ENCODE results near the gene MIOS. TPM values are rescaled to one million over a fixed set of nuclear protein-coding genes. Genes with fewer than 3 reads are reported as not detected.

MIOS gene
- polyA plus RNA-seq (2013, experiment 1 of 2): 31.2 TPM
- polyA plus RNA-seq (2013, experiment 2 of 2): 32.1 TPM

DNA sequence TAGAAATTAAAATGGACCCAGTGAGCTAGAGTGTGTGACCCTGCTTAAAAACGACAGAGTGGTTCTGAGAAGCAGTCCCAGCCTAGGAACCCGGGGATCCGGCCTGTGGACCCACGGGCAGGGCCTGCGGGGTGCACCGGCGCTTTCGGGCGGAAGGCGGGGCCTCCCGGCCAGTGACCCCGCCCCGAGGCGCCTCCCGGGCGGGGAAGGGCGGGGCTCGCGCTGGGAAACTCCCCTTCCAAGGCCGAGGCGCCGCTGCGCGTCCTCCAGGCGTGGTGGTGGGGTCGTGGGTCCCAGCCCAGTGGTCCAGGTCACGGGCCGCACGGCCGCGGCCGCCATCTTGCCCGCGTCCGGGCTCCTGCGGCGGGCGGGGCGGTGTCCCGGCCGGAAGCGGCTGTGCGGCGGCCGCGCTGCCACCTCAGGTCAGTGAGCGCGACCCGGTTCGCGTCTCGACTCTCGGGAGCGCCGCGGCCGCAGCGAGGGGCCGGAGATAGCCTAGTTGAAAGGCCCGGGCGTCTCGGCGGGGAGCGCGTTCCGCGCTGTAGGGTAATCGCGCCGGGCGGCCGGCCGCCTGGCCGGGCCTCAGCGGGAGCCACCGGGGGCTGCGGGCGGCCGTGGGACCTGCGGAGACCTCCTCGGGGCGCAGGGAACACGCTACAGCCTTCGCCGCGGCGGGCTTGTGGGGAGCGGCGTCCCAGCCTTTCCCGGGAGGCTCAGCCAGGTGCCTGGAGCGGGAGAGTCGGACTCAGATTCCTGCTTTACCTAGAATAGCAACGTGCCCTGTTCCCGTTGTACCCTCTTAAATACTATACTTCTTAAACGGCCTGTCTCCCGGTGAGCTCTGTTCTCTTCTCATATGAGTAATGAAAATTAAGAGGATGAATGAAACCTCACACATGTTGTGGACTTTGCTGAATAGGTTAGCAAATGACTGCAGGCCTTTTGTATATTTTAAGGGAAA is at the start of gene MIOS:
TSS of gene MIOS (plus strand) at position 234 of the 961 bp plus-strand sequence. CDS start 5,592 bp downstream, outside the sequence.
- Histone ChIP-seq H3K27ac (ENCODE audit: low read depth, low read length) (peak within 1 kb of the TSS; percentile 83), H3K36me3 (ENCODE audit: insufficient read depth, low read length) (peaks cover 20% of the 10 kb centered on the region), H3K9ac (ENCODE audit: low read depth, low read length) (peak within 1 kb of the TSS; percentile 96), H3K4me1 (ENCODE audit: insufficient read depth, low read length) (peaks cover 28% of the 10 kb centered on the region), H3K9me3 (ENCODE audit: insufficient read depth, low read depth, low read length) (peaks cover 5% of the 10 kb centered on the region; the same call in 1 of the 2 replicates), H3K27me3 (ENCODE audit: insufficient read depth, low read length) (no peaks in the 10 kb centered on the region), H3K4me3 (ENCODE audit: low read length) (peak within 1 kb of the TSS; percentile 98)
- under 1% methylated on average over 96 of the region's 96 CpGs for WGBS

DNA sequence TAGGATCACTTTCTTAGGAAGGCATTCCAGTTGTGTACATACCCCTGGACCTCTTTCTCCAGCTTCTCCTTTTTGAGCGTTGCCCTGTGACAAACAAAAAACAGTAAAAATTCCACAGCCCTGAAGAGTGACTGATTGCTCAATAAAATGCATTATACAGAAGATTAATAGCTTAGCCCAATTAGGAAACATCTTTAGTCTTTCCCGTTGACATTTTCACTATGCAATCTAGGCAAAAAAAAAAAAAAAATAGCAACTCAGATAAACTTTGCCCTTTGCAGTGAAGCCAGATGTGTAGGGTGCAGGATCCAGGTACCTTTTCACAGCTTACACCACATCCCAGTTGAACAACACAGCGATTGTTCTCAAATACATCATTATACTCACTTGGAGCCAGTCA is 48.9 kb upstream of the MIOS start:
- WGBS: 97% methylated on average over 3 of the region's 3 CpGs
- H3K27ac ChIP-seq (ENCODE audit: low read depth, low read length): no peak overlapping the region
- H3K9ac ChIP-seq (ENCODE audit: low read depth, low read length): no peak overlapping the region
- H3K36me3 ChIP-seq (ENCODE audit: insufficient read depth, low read length): no peaks in the 10 kb centered on the region
- no peaks in the 10 kb centered on the region for H3K27me3 ChIP-seq (ENCODE audit: insufficient read depth, low read length)
- no peak overlapping the region for H3K4me3 ChIP-seq (ENCODE audit: low read length)
- no peaks in the 10 kb centered on the region for H3K4me1 ChIP-seq (ENCODE audit: insufficient read depth, low read length)
- H3K9me3 ChIP-seq (ENCODE audit: insufficient read depth, low read depth, low read length): no peaks in the 10 kb centered on the region

DNA sequence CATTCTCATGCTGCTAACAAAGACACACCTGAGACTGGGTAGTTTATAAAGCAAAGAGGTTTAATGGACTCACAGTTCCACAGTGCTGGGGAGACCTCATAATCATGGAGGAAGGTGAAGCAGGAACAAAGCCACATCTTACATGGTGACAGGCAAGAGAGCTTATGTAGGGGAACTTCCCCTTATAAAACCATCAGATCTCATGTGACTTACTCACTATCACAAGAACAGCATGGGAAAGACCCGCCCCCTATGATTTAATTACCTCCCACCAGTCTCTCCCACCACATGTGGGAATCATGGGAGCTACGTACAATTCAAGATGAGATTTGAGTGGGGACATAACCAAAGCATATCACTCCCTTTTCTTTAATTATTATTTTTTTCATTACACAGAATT is 47.6 kb upstream of the MIOS start:
- Histone ChIP-seq H3K9ac (ENCODE audit: low read depth, low read length) (no peak overlapping the region), H3K27me3 (ENCODE audit: insufficient read depth, low read length) (no peaks in the 10 kb centered on the region), H3K4me1 (ENCODE audit: insufficient read depth, low read length) (no peaks in the 10 kb centered on the region), H3K36me3 (ENCODE audit: insufficient read depth, low read length) (no peaks in the 10 kb centered on the region), H3K4me3 (ENCODE audit: low read length) (no peak overlapping the region), H3K27ac (ENCODE audit: low read depth, low read length) (no peak overlapping the region), H3K9me3 (ENCODE audit: insufficient read depth, low read depth, low read length) (no peaks in the 10 kb centered on the region)
- 96% methylated on average over 2 of the region's 2 CpGs for WGBS

DNA sequence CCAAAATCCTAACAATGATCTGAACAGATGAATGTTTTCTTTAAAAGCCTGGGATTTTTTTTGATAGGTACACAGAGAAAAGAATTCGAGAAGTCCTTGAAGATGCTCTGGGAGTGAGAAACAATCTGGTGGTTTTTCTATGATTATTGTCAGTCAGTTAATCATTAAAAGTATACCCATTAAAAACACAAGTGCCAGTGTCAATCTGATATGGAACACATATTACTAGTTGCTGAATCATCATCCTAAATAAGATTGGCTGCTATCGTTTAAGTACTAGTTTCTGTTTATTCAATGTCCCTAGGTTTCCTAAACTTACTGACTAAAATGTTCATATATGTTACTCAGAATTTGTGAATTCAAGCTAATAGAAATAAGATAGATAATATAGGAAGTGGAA is 47.2 kb upstream of the MIOS start:
- Histone ChIP-seq H3K27me3 (ENCODE audit: insufficient read depth, low read length) (no peaks in the 10 kb centered on the region), H3K4me3 (ENCODE audit: low read length) (no peak overlapping the region), H3K27ac (ENCODE audit: low read depth, low read length) (no peak overlapping the region), H3K36me3 (ENCODE audit: insufficient read depth, low read length) (no peaks in the 10 kb centered on the region), H3K4me1 (ENCODE audit: insufficient read depth, low read length) (no peaks in the 10 kb centered on the region), H3K9ac (ENCODE audit: low read depth, low read length) (no peak overlapping the region), H3K9me3 (ENCODE audit: insufficient read depth, low read depth, low read length) (no peaks in the 10 kb centered on the region)
- 85% methylated on average over 2 of the region's 2 CpGs for WGBS

DNA sequence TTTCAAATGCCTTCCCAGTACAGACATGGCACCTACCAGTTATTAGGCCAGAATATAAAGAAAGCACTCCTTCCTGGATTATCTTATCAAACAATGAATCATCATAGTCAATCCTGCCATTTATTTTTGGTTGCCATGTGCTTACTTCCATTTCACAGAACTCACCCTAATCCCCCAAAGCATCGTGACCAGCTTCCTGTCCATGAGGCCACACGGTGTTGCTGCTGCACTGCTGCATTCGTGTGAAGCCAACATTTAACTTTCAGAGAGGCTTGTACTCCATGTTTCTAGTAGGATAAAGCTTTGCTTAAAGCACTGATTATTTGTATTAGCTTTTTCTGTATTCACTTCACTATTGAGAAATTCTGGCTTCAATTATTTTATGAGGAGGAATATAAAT is 45.4 kb upstream of the MIOS start:
- Histone ChIP-seq H3K4me1 (ENCODE audit: insufficient read depth, low read length) (no peaks in the 10 kb centered on the region), H3K36me3 (ENCODE audit: insufficient read depth, low read length) (no peaks in the 10 kb centered on the region), H3K4me3 (ENCODE audit: low read length) (no peak overlapping the region), H3K9ac (ENCODE audit: low read depth, low read length) (no peak overlapping the region), H3K27me3 (ENCODE audit: insufficient read depth, low read length) (no peaks in the 10 kb centered on the region), H3K27ac (ENCODE audit: low read depth, low read length) (no peak overlapping the region), H3K9me3 (ENCODE audit: insufficient read depth, low read depth, low read length) (no peaks in the 10 kb centered on the region)
- 95% methylated on average over 3 of the region's 3 CpGs for WGBS

DNA sequence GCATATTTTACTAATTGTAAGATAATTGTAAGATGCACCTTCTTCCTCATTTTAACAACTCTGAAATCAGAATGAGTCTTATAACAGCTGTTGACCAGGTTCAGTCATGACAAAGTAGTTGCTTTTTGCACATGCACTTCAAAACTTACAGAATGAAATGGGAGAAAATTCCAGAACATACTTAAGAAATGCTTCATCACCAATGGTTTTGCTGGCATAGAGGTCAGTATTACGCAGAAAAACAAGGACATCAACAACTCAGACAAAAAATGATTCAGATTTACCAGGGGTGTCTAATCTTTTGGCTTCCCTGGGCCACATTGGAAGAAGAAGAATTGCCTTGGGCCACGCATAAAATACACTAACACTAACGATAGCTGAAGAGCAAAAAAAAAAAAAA is 44.3 kb upstream of the MIOS start:
- Histone ChIP-seq H3K36me3 (ENCODE audit: insufficient read depth, low read length) (no peaks in the 10 kb centered on the region), H3K27ac (ENCODE audit: low read depth, low read length) (no peak overlapping the region), H3K4me3 (ENCODE audit: low read length) (no peak overlapping the region), H3K9me3 (ENCODE audit: insufficient read depth, low read depth, low read length) (no peaks in the 10 kb centered on the region), H3K9ac (ENCODE audit: low read depth, low read length) (no peak overlapping the region), H3K27me3 (ENCODE audit: insufficient read depth, low read length) (no peaks in the 10 kb centered on the region), H3K4me1 (ENCODE audit: insufficient read depth, low read length) (no peaks in the 10 kb centered on the region)
- whole genome bisulfite sequencing: 100% methylated on average over 2 of the region's 3 CpGs

DNA sequence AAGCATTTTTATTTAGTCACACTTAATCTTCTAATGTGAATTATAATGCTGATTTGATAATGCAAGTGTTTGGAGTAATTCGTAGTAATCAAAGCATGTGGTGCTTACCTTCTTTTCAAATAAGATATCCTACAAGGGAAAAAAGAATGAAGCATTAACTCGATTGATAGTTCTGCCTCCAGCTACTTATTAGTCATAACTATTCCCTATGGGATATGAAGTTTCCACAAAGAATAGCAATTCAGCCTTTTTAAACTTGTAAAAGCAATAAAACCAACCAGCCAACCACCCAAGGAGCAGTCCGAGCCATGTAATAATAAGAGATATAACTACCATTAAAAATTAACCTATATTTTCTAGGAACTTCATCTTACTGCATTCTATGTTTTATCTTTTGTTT is 42.6 kb upstream of the MIOS start:
- no peaks in the 10 kb centered on the region for H3K36me3 ChIP-seq (ENCODE audit: insufficient read depth, low read length)
- H3K9ac ChIP-seq (ENCODE audit: low read depth, low read length): no peak overlapping the region
- 83% methylated on average over 1 of the region's 3 CpGs for WGBS
- H3K9me3 ChIP-seq (ENCODE audit: insufficient read depth, low read depth, low read length): no peaks in the 10 kb centered on the region
- H3K27ac ChIP-seq (ENCODE audit: low read depth, low read length): no peak overlapping the region
- no peak overlapping the region for H3K4me3 ChIP-seq (ENCODE audit: low read length)
- H3K27me3 ChIP-seq (ENCODE audit: insufficient read depth, low read length): no peaks in the 10 kb centered on the region
- H3K4me1 ChIP-seq (ENCODE audit: insufficient read depth, low read length): no peaks in the 10 kb centered on the region

DNA sequence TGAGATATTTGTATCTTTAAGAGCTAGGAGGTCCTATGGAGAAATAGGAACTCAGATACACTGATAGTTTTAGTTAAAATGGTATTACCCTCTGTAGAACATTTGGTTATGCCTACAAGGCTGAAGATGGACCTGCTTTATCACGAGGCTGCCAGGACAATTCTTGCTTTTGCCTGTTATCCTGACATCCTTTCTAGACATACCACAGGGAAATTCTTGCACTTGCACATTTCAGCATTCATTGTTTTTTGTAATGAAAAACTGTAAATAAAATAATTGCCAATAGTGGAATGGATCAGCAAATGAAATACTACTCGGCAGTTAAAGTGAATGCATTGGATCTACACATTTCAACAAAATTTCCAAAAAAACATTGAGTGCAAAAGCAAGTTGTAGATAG is 40.7 kb upstream of the MIOS start:
- Histone ChIP-seq H3K27me3 (ENCODE audit: insufficient read depth, low read length) (no peaks in the 10 kb centered on the region), H3K9ac (ENCODE audit: low read depth, low read length) (no peak overlapping the region), H3K36me3 (ENCODE audit: insufficient read depth, low read length) (no peaks in the 10 kb centered on the region), H3K9me3 (ENCODE audit: insufficient read depth, low read depth, low read length) (no peaks in the 10 kb centered on the region), H3K4me3 (ENCODE audit: low read length) (no peak overlapping the region), H3K4me1 (ENCODE audit: insufficient read depth, low read length) (no peaks in the 10 kb centered on the region), H3K27ac (ENCODE audit: low read depth, low read length) (no peak overlapping the region)
- 97% methylated on average over 1 of the region's 2 CpGs for WGBS

DNA sequence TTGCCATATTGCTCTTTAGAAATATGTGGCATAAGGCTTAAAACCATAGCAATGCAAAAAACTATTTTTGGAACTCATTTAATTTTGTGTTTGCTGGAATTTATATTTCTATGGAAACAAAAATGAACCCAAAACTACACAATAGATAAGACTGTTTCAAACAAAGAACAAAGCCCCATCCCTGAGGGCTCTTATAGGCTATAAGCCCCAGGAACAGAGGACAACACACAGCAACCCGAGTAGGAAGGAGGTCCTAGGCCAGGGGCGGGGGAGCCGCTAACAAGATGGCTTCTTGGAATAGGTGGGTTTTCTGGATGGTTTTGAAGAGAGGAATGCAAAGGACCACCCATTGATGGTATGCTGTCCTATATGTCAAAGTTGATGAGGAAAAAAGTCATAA is 39.6 kb upstream of the MIOS start:
- 96% methylated on average over 3 of the region's 3 CpGs for WGBS
- H3K4me3 ChIP-seq (ENCODE audit: low read length): no peak overlapping the region
- H3K9me3 ChIP-seq (ENCODE audit: insufficient read depth, low read depth, low read length): no peaks in the 10 kb centered on the region
- no peaks in the 10 kb centered on the region for H3K36me3 ChIP-seq (ENCODE audit: insufficient read depth, low read length)
- H3K4me1 ChIP-seq (ENCODE audit: insufficient read depth, low read length): no peaks in the 10 kb centered on the region
- H3K27me3 ChIP-seq (ENCODE audit: insufficient read depth, low read length): no peaks in the 10 kb centered on the region
- H3K27ac ChIP-seq (ENCODE audit: low read depth, low read length): no peak overlapping the region
- no peak overlapping the region for H3K9ac ChIP-seq (ENCODE audit: low read depth, low read length)

DNA sequence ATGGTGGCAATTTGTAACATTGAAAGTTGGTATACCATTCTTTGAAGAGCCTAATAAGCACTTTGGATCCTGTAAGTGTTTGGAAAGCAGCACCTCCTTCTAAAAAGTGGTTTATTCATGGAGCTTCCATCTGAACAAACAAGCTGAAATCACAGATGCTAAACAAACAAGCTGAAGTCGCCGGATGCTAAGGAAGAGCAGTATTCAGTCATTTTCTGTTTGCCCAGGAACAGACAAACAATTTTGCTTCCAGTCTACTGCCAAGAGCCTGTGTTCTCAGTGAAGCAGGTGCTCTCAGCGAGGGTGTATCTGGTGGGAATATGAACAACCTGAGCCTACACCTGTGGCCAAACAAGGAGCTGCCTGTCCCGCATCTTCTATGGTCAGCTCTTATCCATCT is 37.4 kb upstream of the MIOS start:
- no peaks in the 10 kb centered on the region for H3K27me3 ChIP-seq (ENCODE audit: insufficient read depth, low read length)
- no peak overlapping the region for H3K4me3 ChIP-seq (ENCODE audit: low read length)
- H3K36me3 ChIP-seq (ENCODE audit: insufficient read depth, low read length): no peaks in the 10 kb centered on the region
- no peak overlapping the region for H3K9ac ChIP-seq (ENCODE audit: low read depth, low read length)
- no peaks in the 10 kb centered on the region for H3K4me1 ChIP-seq (ENCODE audit: insufficient read depth, low read length)
- no peak overlapping the region for H3K27ac ChIP-seq (ENCODE audit: low read depth, low read length)
- WGBS: 97% methylated on average over 4 of the region's 4 CpGs
- H3K9me3 ChIP-seq (ENCODE audit: insufficient read depth, low read depth, low read length): no peaks in the 10 kb centered on the region

DNA sequence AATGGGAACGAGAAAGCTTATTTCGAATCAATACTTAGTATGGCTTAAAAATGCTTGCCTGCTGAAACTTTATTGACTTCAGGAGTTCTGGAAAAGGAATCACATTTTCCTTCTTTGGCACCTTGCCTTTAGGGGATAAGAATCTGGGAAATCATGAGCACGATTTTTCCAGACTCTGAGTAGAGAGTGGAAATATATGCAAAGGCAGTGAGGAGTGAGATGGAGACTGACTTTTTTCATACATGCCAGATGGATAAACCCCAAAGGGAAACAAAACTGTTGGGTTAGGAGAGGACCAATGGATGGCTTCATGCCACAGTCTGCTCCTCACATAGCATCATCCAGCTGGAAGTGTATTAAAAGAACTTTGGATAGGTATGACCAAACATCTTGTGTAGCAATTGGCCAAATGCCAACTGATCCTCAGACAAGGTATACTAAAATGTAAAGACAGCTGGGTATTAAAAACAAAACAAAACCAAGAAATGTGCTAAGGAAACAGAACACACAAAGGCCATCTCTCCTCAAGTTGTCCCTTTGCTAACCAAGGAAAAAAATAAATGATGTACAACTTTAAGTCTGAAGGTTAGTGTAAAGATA is 32.8 kb upstream of the MIOS start:
- H3K9ac ChIP-seq (ENCODE audit: low read depth, low read length): no peak overlapping the region
- no peak overlapping the region for H3K4me3 ChIP-seq (ENCODE audit: low read length)
- no peak overlapping the region for H3K27ac ChIP-seq (ENCODE audit: low read depth, low read length)
- no peaks in the 10 kb centered on the region for H3K27me3 ChIP-seq (ENCODE audit: insufficient read depth, low read length)
- 97% methylated on average over 3 of the region's 3 CpGs for WGBS
- H3K4me1 ChIP-seq (ENCODE audit: insufficient read depth, low read length): 0 out of 2 replicates have a peak, but pooled peaks cover 3% of the 10 kb centered on the region
- H3K36me3 ChIP-seq (ENCODE audit: insufficient read depth, low read length): no peaks in the 10 kb centered on the region
- H3K9me3 ChIP-seq (ENCODE audit: insufficient read depth, low read depth, low read length): no peaks in the 10 kb centered on the region

Measured in HUES64 (cell line).